HepG2 (cell line): Measurements from ENCODE around the gene AGTPBP1.

Experiments used
- ARNT ChIP-seq: fragments of 450-650 bp; IDR thresholded peaks from 2 replicates; pipeline ENCODE4 v1.6.1; 2017
- BCL3 ChIP-seq: sonication (generic); formaldehyde crosslinking; IDR thresholded peaks from 2 replicates; pipeline ENCODE4 v1.5.1; 2020; ENCODE audit warnings: mild to moderate bottlenecking, missing genetic modification reagents, moderate library complexity
- EZH2 ChIP-seq: conservative IDR thresholded peaks from 2 replicates; pipeline ENCODE4 v1.6.1; 2012; ENCODE audit warnings: mild to moderate bottlenecking, low read depth, low read length, moderate library complexity
- FOXJ3 ChIP-seq: sonication (generic); formaldehyde crosslinking; IDR thresholded peaks from 2 replicates; pipeline ENCODE4 v1.4.0; 2020; ENCODE audit warnings: missing genetic modification reagents, mild to moderate bottlenecking, borderline replicate concordance
- FOXO4 ChIP-seq: sonication (generic); formaldehyde crosslinking; conservative IDR thresholded peaks from 2 replicates; pipeline ENCODE4 v1.8.1; 2023; ENCODE audit warnings: missing genetic modification reagents
- HDAC2 ChIP-seq: sonication (generic); formaldehyde crosslinking; IDR thresholded peaks from 2 replicates; pipeline ENCODE4 v1.4.0; 2020; ENCODE audit warnings: missing genetic modification reagents
- IRF2 ChIP-seq: IDR thresholded peaks from 2 replicates; pipeline ENCODE4 v1.6.1; 2018; ENCODE audit warnings: missing genetic modification reagents, missing compliant biosample characterization
- MAX ChIP-seq: IDR thresholded peaks from 2 replicates; pipeline ENCODE4 v1.6.1; 2012; ENCODE audit warnings: inconsistent platforms
- NFE2 ChIP-seq: sonication (generic); formaldehyde crosslinking; IDR thresholded peaks from 2 replicates; pipeline ENCODE4 v1.4.0; 2020; ENCODE audit warnings: missing genetic modification reagents
- REPIN1 ChIP-seq: sonication (generic); formaldehyde crosslinking; IDR thresholded peaks from 2 replicates; pipeline ENCODE4 v1.8.0; 2022; ENCODE audit warnings: missing genetic modification reagents, low read depth, mild to moderate bottlenecking, borderline replicate concordance
- STAG1 ChIP-seq: sonication (generic); formaldehyde crosslinking; IDR thresholded peaks from 2 replicates; pipeline ENCODE4 v1.4.0; 2020; ENCODE audit warnings: missing genetic modification reagents
- U2AF1 ChIP-seq: fragments of 200-400 bp; formaldehyde crosslinking; optimal IDR thresholded peaks from 2 replicates; pipeline ENCODE3; 2017; ENCODE audit warnings: mild to moderate bottlenecking, low read depth, low read length
- TF ChIP-seq, protein P1 (sequence below): sonication (generic); formaldehyde crosslinking; IDR thresholded peaks from 2 replicates; pipeline ENCODE4 v1.5.0; 2020; ENCODE audit warnings: mild to moderate bottlenecking, missing genetic modification reagents, moderate library complexity
- TF ChIP-seq, protein P2 (sequence below): IDR thresholded peaks from 2 replicates; pipeline ENCODE4 v1.6.1; 2016; ENCODE audit warnings: low read depth

DNA sequence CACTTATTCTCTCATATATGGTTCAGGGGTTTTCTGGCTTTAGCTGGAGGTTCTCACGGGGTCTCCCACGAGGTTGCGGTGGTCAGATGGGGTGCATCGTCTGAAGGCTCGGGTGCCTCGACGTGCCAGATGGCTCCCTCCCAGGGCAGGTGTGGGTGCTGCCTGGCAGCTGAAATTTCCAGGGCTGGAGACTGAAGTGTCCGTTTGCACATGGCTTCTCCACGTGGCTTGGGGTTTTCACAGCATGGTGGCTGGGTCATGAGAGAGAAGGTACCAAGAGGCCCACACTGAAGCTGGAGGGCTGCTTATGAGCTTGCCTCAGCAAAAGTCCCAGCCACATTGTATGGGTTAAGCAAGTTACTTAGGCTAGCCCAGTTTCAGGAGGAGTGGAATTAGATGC lies 218.6 kb downstream of the AGTPBP1 start:
- no peak for TF ChIP-seq FOXO4 (CRISPR knock-in tag)
- TF ChIP-seq REPIN1 = no peak
- TF ChIP-seq U2AF1 = no peak
- TF ChIP-seq BCL3 (CRISPR knock-in tag) = no peak
- TF ChIP-seq FOXJ3 (CRISPR knock-in tag) = no peak
- TF ChIP-seq MAX = no peak
- TF ChIP-seq, protein P1, sequence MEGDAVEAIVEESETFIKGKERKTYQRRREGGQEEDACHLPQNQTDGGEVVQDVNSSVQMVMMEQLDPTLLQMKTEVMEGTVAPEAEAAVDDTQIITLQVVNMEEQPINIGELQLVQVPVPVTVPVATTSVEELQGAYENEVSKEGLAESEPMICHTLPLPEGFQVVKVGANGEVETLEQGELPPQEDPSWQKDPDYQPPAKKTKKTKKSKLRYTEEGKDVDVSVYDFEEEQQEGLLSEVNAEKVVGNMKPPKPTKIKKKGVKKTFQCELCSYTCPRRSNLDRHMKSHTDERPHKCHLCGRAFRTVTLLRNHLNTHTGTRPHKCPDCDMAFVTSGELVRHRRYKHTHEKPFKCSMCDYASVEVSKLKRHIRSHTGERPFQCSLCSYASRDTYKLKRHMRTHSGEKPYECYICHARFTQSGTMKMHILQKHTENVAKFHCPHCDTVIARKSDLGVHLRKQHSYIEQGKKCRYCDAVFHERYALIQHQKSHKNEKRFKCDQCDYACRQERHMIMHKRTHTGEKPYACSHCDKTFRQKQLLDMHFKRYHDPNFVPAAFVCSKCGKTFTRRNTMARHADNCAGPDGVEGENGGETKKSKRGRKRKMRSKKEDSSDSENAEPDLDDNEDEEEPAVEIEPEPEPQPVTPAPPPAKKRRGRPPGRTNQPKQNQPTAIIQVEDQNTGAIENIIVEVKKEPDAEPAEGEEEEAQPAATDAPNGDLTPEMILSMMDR (CRISPR knock-in tag) = no peak
- no peak for TF ChIP-seq STAG1 (CRISPR knock-in tag)
- TF ChIP-seq NFE2 (CRISPR knock-in tag) = no peak
- TF ChIP-seq HDAC2 (CRISPR knock-in tag) = no peak
- TF ChIP-seq, protein P2, sequence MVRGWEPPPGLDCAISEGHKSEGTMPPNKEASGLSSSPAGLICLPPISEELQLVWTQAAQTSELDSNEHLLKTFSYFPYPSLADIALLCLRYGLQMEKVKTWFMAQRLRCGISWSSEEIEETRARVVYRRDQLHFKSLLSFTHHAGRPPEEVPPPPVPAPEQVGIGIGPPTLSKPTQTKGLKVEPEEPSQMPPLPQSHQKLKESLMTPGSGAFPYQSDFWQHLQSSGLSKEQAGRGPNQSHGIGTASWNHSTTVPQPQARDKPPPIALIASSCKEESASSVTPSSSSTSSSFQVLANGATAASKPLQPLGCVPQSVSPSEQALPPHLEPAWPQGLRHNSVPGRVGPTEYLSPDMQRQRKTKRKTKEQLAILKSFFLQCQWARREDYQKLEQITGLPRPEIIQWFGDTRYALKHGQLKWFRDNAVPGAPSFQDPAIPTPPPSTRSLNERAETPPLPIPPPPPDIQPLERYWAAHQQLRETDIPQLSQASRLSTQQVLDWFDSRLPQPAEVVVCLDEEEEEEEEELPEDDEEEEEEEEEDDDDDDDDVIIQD (CRISPR knock-in tag) = no peak
- no peak for TF ChIP-seq ARNT
- no peak for TF ChIP-seq EZH2
- TF ChIP-seq IRF2 (CRISPR knock-in tag) = no peak
